Embryonic facial prominence (tissue), 1 donor: Measurements from ENCODE around the gene TNS1.

Experiments
- DNase-seq: peaks from one replicate; pipeline ENCODE4 v3.0.0-alpha.2; 2016; ENCODE audit errors: extremely low spot score

The TNS1 gene

DNA sequence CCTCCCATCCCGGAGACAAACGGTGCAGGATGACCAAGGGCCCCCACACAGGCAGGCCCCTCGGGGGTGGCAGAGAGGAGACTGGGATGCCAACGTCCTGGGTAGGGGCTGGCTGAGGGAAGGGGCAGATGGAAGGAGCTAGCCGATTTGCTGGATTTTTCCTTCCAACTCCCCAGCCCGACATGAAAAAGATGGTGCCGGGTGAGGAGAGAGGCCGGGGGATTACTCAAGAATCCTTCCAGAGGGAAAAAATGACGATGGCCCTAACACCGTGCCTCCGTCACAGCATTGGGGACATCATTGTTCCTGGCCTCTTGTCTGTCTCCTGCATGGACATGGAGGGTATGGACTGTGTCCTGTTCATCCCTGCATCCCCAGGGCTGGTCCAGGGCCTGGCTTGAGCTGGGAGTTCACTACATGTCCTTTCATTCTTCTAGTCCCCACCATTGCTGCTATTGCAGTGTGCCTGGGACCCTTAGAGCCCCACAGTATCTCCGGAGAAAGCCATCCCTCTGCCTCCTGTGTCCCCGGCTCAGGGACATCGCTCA is 217.7 kb downstream of the TNS1 start:
- no peak for DNase-seq

DNA sequence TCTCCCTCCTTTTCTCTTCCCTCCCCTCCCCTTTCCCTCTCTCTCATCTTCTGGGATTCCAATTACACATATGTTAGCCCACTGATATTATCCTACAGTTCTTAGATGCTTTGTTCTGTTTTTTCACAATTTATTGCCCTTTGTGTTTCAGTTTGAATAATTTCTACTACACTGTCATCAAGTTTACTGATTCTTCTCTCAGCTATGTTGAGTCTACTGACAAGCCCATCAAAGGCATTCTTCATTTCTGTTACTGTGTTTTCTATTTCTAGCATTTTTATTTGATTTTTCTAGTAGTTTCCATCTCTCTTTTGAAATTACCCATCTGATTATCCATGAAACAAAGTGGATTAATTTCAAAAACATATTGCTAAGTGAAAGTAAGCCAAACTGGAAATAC is 219.6 kb downstream of the TNS1 start:
- no peak for DNase-seq

- DNase-seq = no peak
These were observed 224.9 kb downstream of the TNS1 start for GRCh38 chr2:217777906-217778305.

- DNase-seq = no peak
These were observed 226.2 kb downstream of the TNS1 start for GRCh38 chr2:217776631-217777030.

DNA sequence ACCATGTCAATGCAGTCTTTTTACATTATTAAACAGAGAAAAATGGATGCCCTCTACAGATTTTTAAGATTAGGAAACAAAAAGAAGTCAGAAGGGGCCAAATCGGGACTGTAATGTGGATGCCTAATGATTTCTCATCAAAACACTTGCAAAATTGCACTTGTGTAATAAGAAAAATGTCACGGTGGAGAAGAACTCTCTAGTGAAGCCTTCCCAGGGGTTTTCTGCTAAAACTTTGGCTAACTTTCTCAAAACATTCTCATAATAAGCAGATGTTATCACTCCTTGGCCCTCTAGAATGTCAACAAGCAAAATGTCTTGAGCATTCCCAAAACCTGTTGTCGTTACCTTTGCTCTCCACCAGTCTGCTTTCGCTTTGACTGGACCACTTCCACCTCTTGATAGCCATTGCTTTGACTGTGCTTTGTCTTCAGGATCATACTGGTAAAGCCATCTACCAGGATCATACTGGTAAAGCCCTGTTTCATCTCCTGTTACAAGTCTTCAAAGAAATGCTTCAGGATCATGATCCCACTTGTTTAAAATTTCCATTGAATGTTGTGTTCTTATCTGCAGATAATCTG is 226.8 kb downstream of the TNS1 start:
- DNase-seq = no peak

DNA sequence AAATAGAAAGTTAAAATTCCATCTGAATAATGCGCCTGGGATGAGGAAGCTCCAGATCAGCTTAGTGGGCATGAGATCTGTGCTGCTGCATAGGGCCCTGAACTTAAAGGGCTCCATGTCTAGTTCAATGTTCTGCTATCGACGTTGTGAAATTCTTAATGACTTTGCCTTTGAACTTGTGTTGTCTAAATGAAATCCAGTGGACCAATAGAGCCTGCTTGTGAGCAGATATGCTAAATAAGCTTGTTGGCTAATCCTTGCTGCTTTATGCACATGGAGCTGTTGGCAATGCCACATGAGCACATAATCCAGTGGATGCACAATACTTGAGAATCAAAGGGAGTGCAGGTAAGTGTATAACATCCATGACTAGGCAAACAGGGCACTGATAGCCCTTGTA is 228.6 kb downstream of the TNS1 start:
- no peak for DNase-seq

- no peak for DNase-seq
These were observed 229.3 kb downstream of the TNS1 start for GRCh38 chr2:217773539-217773938.

DNA sequence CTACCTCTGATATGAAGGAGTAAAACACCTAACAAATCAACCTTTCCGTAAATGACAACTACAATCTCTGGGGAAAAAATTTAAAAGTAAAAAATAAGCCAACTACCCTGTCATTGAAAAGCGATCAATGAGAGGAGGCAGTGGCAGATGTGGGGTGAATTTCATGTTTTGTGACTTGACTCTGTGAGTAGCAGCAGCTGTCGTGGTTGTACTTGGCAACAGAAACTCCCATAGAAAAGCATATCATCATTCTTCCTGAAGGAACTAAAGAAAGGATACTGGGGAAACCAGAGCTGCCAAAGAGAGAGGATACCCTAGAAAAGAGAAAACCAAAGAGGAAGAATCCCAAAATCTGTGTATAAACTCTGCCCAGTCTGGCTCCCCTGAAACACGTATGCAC is 236.4 kb downstream of the TNS1 start:
- DNase-seq = no peak

- DNase-seq = no peak
These were observed 241.0 kb downstream of the TNS1 start for GRCh38 chr2:217761645-217762277.

DNA sequence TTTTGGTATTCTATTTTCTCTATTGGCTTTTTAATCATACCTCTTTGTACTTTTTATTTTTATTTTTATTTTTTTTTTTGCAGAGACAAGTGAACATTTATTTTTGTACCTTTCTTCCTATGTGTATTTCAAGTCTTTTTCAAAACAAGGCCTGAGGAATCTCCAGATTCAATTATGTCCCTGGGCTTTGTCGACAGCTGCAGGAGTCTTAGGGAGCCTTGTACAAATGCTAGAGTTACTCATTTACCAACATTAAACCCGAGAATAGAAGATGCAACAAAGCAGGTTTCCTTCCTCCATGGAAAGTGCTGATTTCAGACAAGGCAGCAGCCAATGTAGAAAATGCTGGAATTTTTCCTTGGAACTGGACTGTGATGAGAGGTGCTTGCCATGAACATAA is 242.8 kb downstream of the TNS1 start:
- DNase-seq = no peak

DNA sequence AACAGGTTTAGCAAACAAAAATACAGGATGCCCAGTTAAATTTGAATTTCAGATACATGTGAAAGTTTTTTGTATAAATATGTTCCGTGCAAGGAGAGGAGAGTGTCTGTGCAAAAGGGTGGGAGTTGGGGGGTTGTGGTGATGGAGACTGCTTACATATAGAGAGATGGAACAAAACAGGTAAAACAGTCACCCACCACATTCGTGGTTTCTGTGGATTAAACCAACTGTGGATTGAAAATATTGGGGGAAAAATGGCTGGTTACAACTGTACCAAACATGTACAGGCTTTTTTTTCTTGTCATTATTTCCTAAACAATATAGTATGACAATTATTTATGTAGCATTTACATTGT is 245.7 kb downstream of the TNS1 start:
- DNase-seq = no peak

DNA sequence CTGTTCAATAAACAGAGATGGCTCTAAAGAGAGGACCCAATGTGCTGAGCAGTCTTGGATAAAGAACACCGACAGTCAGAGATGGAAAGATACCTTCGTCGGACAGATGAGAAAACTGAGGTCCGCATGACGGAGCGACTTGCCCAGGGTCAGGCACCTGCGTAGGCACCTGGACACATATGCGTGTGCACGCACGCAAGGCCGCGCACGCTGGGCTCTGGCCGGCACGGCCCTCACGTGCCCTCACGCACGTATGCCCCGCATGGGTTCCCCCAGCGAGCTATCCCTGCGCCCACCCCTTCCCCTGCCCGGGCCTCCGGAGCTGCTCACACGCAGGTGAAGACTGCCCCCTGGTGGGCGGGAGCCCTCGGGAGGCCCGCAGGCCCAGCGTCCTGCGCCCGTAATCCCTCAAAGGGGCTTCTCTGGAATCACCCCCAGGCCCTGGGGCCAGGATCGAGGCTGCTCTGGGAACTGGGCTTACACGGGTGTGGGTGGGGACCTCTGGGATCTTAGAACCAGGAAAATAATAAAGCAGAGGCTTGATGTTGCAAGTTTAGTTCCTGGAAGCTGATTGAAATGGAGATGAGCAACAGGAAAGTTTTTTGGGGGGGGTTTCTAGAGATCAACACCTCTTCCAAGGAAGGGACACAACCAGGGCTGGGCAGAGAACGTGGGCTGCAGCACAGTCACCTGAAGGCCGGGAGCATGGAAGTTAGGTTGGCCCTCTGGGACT is 246.3 kb downstream of the TNS1 start:
- peak; percentile 66 for DNase-seq

GRCh38 chr2:217755027-217755745 is 247.6 kb downstream of the TNS1 start:
- DNase-seq = no peak

- DNase-seq = no peak
These were observed 249.2 kb downstream of the TNS1 start for GRCh38 chr2:217753460-217754200.

- DNase-seq = no peak
These were observed 249.9 kb downstream of the TNS1 start for GRCh38 chr2:217752714-217753459.

DNA sequence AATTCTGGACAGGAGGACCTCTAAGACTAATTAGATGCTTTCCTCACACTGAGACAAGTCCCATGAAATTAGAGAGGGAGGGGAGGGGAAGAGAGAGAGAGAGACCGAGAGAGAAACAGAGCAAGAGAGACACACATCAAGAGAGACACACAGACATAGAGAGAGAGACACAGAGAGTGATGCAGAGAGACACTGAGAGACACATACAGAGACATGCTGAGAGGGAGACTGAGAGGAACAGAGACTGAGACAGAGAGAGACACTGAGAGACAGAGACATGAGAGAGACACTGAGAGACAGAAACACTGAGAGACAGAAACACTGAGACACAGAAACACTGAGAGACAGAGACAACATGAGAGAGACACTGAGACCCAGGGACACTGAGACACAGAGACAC is 250.8 kb downstream of the TNS1 start:
- DNase-seq = no peak

- no peak for DNase-seq
These were observed 251.6 kb downstream of the TNS1 start for GRCh38 chr2:217751192-217751591.
